Measurements from ENCODE around the gene FLVCR1. TPM values are rescaled to one million over a fixed set of nuclear protein-coding genes. Genes with fewer than 3 reads are reported as not detected.

The FLVCR1 gene
- total RNA-seq, 1 experiment from 2014 or later = 32.8 TPM

Small RNA genes within 50 kb of the gene (small RNA-seq; reads per million reads assigned to genes)
- gene AC104333.1 = not detected
- not detected for gene AC104333.2

Other genes starting within 250 kb of the FLVCR1 start
- gene ATF3, start 249.5 kb upstream of the FLVCR1 start, total RNA-seq (2014; rRNA removed; shearing (Covaris generic); ENCODE audit: low replicate concordance) = 4.1 and 8.0 TPM in 2 replicates
- gene BATF3, start 158.4 kb upstream of the FLVCR1 start, total RNA-seq (2014; rRNA removed; shearing (Covaris generic); ENCODE audit: low replicate concordance) = 4.4 and 7.7 TPM in 2 replicates
- gene NSL1, start 66.5 kb upstream of the FLVCR1 start, total RNA-seq (2014; rRNA removed; shearing (Covaris generic); ENCODE audit: low replicate concordance) = 64.0 and 65.9 TPM in 2 replicates
- 34.1 and 47.6 TPM in 2 replicates for gene TATDN3, start 66.4 kb upstream of the FLVCR1 start, total RNA-seq (2014; rRNA removed; shearing (Covaris generic); ENCODE audit: low replicate concordance)
- not detected in 2 replicates for gene SPATA45, start 10.6 kb upstream of the FLVCR1 start, total RNA-seq (2014; rRNA removed; shearing (Covaris generic); ENCODE audit: low replicate concordance)
- gene VASH2, start 92.3 kb downstream of the FLVCR1 start, total RNA-seq (2014; rRNA removed; shearing (Covaris generic); ENCODE audit: low replicate concordance) = not detected in 2 replicates
- gene ANGEL2, start 157.6 kb downstream of the FLVCR1 start, total RNA-seq (2014; rRNA removed; shearing (Covaris generic); ENCODE audit: low replicate concordance) = 49.1 and 97.1 TPM in 2 replicates
- 12.1 and 13.2 TPM in 2 replicates for gene RPS6KC1, start 193.0 kb downstream of the FLVCR1 start, total RNA-seq (2014; rRNA removed; shearing (Covaris generic); ENCODE audit: low replicate concordance)